Liver (tissue), 9 donors: ENCODE results near the gene TDRD7. TPM values are rescaled to one million over a fixed set of nuclear protein-coding genes. Genes with fewer than 3 reads are reported as not detected.

Experiments used
- DNase-seq: peaks from one replicate; pipeline ENCODE4 v3.0.0-alpha.2; 2017; ENCODE audit warnings: low spot score
- H3K27ac ChIP-seq, 2 donors: one replicate each; pipeline ENCODE4 v1.7.0; 2013; ENCODE audit warnings: inconsistent platforms in 2 of 2, low read length in 2 of 2, control low read depth in 1 of 2, low read depth in 1 of 2, mild to moderate bottlenecking in 1 of 2
- H3K27me3 ChIP-seq, 4 donors: one replicate each; pipeline versions ENCODE4 v1.6.1 to v1.7.0; 2013; ENCODE audit warnings: low read length in 3 of 4, inconsistent platforms in 1 of 4, mild to moderate bottlenecking in 1 of 4, moderate library complexity in 1 of 4; ENCODE audit not compliant: control insufficient read depth in 4 of 4, insufficient read depth in 4 of 4
- H3K36me3 ChIP-seq, 4 donors: one replicate each; pipeline versions ENCODE4 v1.6.1 to v1.7.0; 2013; ENCODE audit warnings: low read length in 3 of 4, mild to moderate bottlenecking in 3 of 4, low read depth in 1 of 4, moderate library complexity in 1 of 4; ENCODE audit not compliant: control insufficient read depth in 4 of 4, insufficient read depth in 3 of 4
- H3K4me1 ChIP-seq, 4 donors: one replicate each; pipeline versions ENCODE4 v1.6.1 to v1.7.0; 2013; ENCODE audit warnings: low read length in 3 of 4, mild to moderate bottlenecking in 3 of 4, moderate library complexity in 1 of 4; ENCODE audit not compliant: control insufficient read depth in 4 of 4, insufficient read depth in 4 of 4
- H3K4me3 ChIP-seq, 3 donors: one replicate each; pipeline versions ENCODE4 v1.6.1 to v1.7.0; 2013; ENCODE audit warnings: low read length in 3 of 3, control low read depth in 1 of 3, low read depth in 1 of 3, mild to moderate bottlenecking in 1 of 3
- H3K9ac ChIP-seq, 2 donors: one replicate each; pipeline ENCODE4 v1.7.0; 2013; ENCODE audit warnings: low read length in 2 of 2, mild to moderate bottlenecking in 2 of 2, moderate library complexity in 2 of 2, control low read depth in 1 of 2, low read depth in 1 of 2
- H3K9me3 ChIP-seq, 4 donors: one replicate each; pipeline versions ENCODE4 v1.6.1 to v1.7.0; 2013; ENCODE audit warnings: low read length in 3 of 4; ENCODE audit not compliant: control insufficient read depth in 4 of 4
- CTCF ChIP-seq: fragments of 150-350 bp; IDR thresholded peaks from 2 replicates; pipeline ENCODE4 v1.5.1; 2017; ENCODE audit warnings: improper control_type of control experiment, low read depth, low read length; ENCODE audit not compliant: missing input control
- EGR1 ChIP-seq, 2 donors: IDR thresholded peaks; 2 replicates each; pipeline ENCODE4 v1.6.1; 2016 to 2018; ENCODE audit warnings: antibody characterized with exemption in 2 of 2, low read depth in 2 of 2
- FOXA1 ChIP-seq: IDR thresholded peaks from 2 replicates; pipeline ENCODE4 v1.6.1; 2016; ENCODE audit warnings: antibody characterized with exemption
- FOXA2 ChIP-seq: IDR thresholded peaks from 2 replicates; pipeline ENCODE4 v1.6.1; 2016; ENCODE audit warnings: antibody characterized with exemption
- GABPA ChIP-seq, 2 donors: IDR thresholded peaks in 1 of 2; conservative IDR thresholded peaks in 1 of 2; 2 replicates each; pipeline ENCODE4 v1.6.1; 2016; ENCODE audit warnings: antibody characterized with exemption in 2 of 2, mild to moderate bottlenecking in 1 of 2, moderate library complexity in 1 of 2
- HNF4A ChIP-seq, 2 donors: conservative IDR thresholded peaks; 2 replicates each; pipeline ENCODE4 v1.6.1; 2016; ENCODE audit warnings: antibody characterized with exemption in 2 of 2, mild to moderate bottlenecking in 2 of 2
- JUND ChIP-seq, 2 donors: IDR thresholded peaks; 2 replicates each; pipeline ENCODE4 v1.6.1; 2016; ENCODE audit warnings: antibody characterized with exemption in 2 of 2
- MAX ChIP-seq: IDR thresholded peaks from 2 replicates; pipeline ENCODE4 v1.6.1; 2016; ENCODE audit warnings: antibody characterized with exemption
- NR2F2 ChIP-seq: IDR thresholded peaks from 2 replicates; pipeline ENCODE4 v1.6.1; 2016; ENCODE audit warnings: antibody characterized with exemption
- RAD21 ChIP-seq, 2 donors: IDR thresholded peaks; 2 replicates each; pipeline ENCODE4 v1.6.1; 2016; ENCODE audit warnings: antibody characterized with exemption in 2 of 2, mild to moderate bottlenecking in 2 of 2
- REST ChIP-seq: IDR thresholded peaks from 2 replicates; pipeline ENCODE4 v1.6.1; 2016; ENCODE audit warnings: antibody characterized with exemption, mild to moderate bottlenecking
- RXRA ChIP-seq, 2 donors: IDR thresholded peaks; 2 replicates each; pipeline ENCODE4 v1.6.1; 2017 to 2018; ENCODE audit warnings: antibody characterized with exemption in 2 of 2, mild to moderate bottlenecking in 1 of 2
- SP1 ChIP-seq: IDR thresholded peaks from 2 replicates; pipeline ENCODE4 v1.6.1; 2018; ENCODE audit warnings: antibody characterized with exemption, mild to moderate bottlenecking
- TAF1 ChIP-seq: conservative IDR thresholded peaks from 2 replicates; pipeline ENCODE4 v1.6.1; 2016; ENCODE audit warnings: antibody characterized with exemption, mild to moderate bottlenecking
- YY1 ChIP-seq: IDR thresholded peaks from 2 replicates; pipeline ENCODE4 v1.6.1; 2016; ENCODE audit warnings: antibody characterized with exemption, mild to moderate bottlenecking
- ZBTB33 ChIP-seq: IDR thresholded peaks from 2 replicates; pipeline ENCODE4 v1.6.1; 2016; ENCODE audit warnings: antibody characterized with exemption
- WGBS: extraction: QIAGEN DNeasy Blood & Tissue Kit; methylation state at CpG from one replicate; pipeline ENCODE4 v1.1.7; 2013; 5-methylcytosine and 5-hydroxymethylcytosine counted together
- polyA plus RNA-seq, 2 donors: library from polyadenylated mRNA; stranded (reverse) in 1 of 2; unstranded in 1 of 2; fragments of 200-250 nt in 1 of 2; fragments of >200 nt in 1 of 2; fragmentation: Nextera tagmentation in 1 of 2; extraction: Ambion mirVana in 1 of 2; gene quantifications; one replicate each; pipeline versions ENCODE4 v1.2.1 to v1.2.3, GENCODE V29; 2013 to 2015
- total RNA-seq, 2 donors: library from RNA; depleted of rRNA; stranded (reverse); fragments of >200 nt; gene quantifications; one replicate each; pipeline ENCODE4 v1.2.3, GENCODE V29; 2014
- donor health status: healthy.
- donor health status: healthy.
- donor health status: healthy.
- donor health status: healthy.
- donor health status: healthy.

TDRD7 gene
- total and polyA plus RNA-seq, 4 donors = 3.6 to 6.9 (median 5.4) TPM

- TF ChIP-seq CTCF (no peak), ZBTB33 (no peak), FOXA2 (no peak)
These were observed 1.6 kb downstream of the TDRD7 start (continued) for GRCh38 chr9:97413462-97413861.

GRCh38 chr9:97415146-97415545 is 3.2 kb downstream of the TDRD7 start:
- no peak overlapping the region for H3K9ac ChIP-seq
- no peak for TF ChIP-seq NR2F2
- peak; percentile 13 to 29 for TF ChIP-seq HNF4A (conservative IDR thresholded peaks at IDR 0.05)
- no peak for TF ChIP-seq MAX
- TF ChIP-seq ZBTB33 = peak; percentile 17
- peak in 1 of 2 donors; percentile 19 for TF ChIP-seq RXRA (IDR thresholded peaks at IDR 0.05)
- no peak for TF ChIP-seq YY1
- no peak for TF ChIP-seq FOXA1
- peak; percentile 10 for TF ChIP-seq SP1
- no peak for TF ChIP-seq TAF1
- no peak for TF ChIP-seq JUND (IDR thresholded peaks at IDR 0.05)
- no peak for TF ChIP-seq EGR1 (IDR thresholded peaks at IDR 0.05; ENCODE audit: low read depth in 2 of 2)
- TF ChIP-seq REST = no peak
- no peak for TF ChIP-seq GABPA (IDR thresholded peaks at IDR 0.05 in 1 of 2, conservative IDR thresholded peaks at IDR 0.05 in 1 of 2)
- no peak for TF ChIP-seq RAD21 (IDR thresholded peaks at IDR 0.05)
- no peaks in the 10 kb centered on the region for H3K36me3 ChIP-seq
- peaks cover 0 to 23% (median 16%) of the 10 kb centered on the region in 4 donors for H3K4me1 ChIP-seq
- H3K4me3 ChIP-seq = no peak overlapping the region
- WGBS = 31% methylated on average over 2 of the region's 2 CpGs
- no peaks in the 10 kb centered on the region for H3K27me3 ChIP-seq
- no peak overlapping the region for H3K27ac ChIP-seq
- no peaks in the 10 kb centered on the region for H3K9me3 ChIP-seq
- DNase-seq = no peak
